PFSK-1 (cell line): ENCODE data around the gene DAZAP2.

Experiments
- FOXP2 ChIP-seq: optimal IDR thresholded peaks from 2 replicates; pipeline ENCODE3; 2011; ENCODE audit warnings: borderline replicate concordance, control low read depth, inconsistent platforms; ENCODE audit not compliant: insufficient read depth; ENCODE audit errors: extremely low read length, extremely low read depth
- POLR2AphosphoS5 ChIP-seq: IDR thresholded peaks from 2 replicates; pipeline ENCODE4 v1.6.1; 2012; ENCODE audit warnings: low read depth, mild to moderate bottlenecking, control low read depth, low read length, moderate library complexity
- REST ChIP-seq, 2 experiments: IDR thresholded peaks; 2 replicates each; pipeline versions ENCODE4 v1.6.1 to v1.8.0; 2011 to 2012; ENCODE audit warnings: low read depth in 2 of 2, low read length in 2 of 2, control low read depth in 1 of 2, inconsistent platforms in 1 of 2, mild to moderate bottlenecking in 1 of 2, moderate library complexity in 1 of 2; ENCODE audit not compliant: insufficient read depth in 1 of 2
- SIN3A ChIP-seq: IDR thresholded peaks from 2 replicates; pipeline ENCODE4 v1.6.1; 2012; ENCODE audit warnings: mild to moderate bottlenecking, low read length, moderate library complexity, borderline replicate concordance; ENCODE audit not compliant: insufficient read depth
- TAF1 ChIP-seq: IDR thresholded peaks from 2 replicates; pipeline ENCODE4 v1.6.1; 2012; ENCODE audit warnings: low read length, control low read depth, borderline replicate concordance; ENCODE audit not compliant: insufficient read depth

DAZAP2 gene

DNA sequence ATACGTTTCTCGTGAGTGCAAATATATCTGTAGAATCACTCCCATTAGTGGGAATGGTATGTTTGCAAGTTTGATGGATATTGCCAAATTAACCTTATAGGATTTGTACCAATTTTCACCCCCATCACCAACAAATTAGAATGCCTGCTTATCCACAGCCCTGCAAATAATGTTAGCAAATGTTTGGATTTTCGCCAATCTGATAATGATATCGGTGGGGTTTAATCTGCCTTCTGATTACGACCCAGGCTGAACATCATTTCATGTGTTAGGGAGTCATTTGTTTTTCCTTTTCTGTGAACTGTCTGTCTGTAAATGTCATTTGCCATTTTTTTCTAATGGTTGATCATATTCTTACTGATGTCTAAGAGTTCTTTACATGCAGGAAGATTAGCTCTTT, 4.1 kb upstream of the DAZAP2 start:
- TF ChIP-seq POLR2AphosphoS5, result no peak
- no peak for TF ChIP-seq FOXP2
- TF ChIP-seq SIN3A, result no peak
- TF ChIP-seq REST (IDR thresholded peaks at IDR 0.05; ENCODE audit: insufficient read depth in 1 of 2, low read depth in 2 of 2, low read length in 2 of 2), result no peak
- TF ChIP-seq TAF1, result no peak

DNA sequence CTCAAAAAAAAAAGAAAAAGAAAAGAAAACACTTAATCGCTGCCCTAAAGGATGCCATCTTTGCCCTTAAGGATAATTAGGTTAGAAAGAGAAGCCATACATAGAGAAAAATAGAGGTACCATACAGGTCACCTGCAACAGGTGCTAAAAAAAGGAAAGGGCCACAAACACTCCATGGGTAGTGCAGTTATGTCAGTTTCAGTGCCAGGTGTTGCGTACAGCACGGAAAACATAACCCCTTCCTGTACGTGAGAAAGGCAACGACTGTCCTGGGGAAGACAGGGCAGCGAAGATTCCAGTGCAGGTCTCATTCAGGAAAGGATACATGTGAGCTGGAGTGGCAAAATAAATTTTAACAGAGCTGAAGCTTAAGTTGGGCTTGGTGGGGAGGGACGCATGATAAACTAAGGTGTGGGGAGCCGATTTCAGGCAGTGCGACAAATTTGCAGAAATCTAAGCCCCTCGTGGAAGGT, 553 bp upstream of the DAZAP2 start:
- no peak for TF ChIP-seq FOXP2
- no peak for TF ChIP-seq POLR2AphosphoS5
- no peak for TF ChIP-seq SIN3A
- no peak for TF ChIP-seq TAF1
- TF ChIP-seq REST (IDR thresholded peaks at IDR 0.05; ENCODE audit: insufficient read depth in 1 of 2, low read depth in 2 of 2, low read length in 2 of 2), result no peak

GRCh38 chr12:51240971-51241370, 2.3 kb downstream of the DAZAP2 start:
- TF ChIP-seq REST (IDR thresholded peaks at IDR 0.05; ENCODE audit: insufficient read depth in 1 of 2, low read depth in 2 of 2, low read length in 2 of 2) (no peak), POLR2AphosphoS5 (no peak)

DNA sequence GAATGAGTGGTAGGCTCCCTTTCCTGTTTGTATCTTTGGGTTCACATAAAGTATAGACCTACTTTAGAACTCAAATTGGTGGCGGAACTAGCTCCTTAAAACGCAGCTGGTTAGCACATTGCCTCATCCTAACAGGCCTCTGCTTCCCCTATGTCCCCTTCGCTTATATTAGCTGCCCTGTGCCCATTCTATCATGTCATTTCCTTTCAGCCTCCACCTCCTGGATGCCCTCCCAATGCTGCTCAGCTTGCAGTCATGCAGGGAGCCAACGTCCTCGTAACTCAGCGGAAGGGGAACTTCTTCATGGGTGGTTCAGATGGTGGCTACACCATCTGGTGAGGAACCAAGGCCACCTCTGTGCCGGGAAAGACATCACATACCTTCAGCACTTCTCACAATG, 3.5 kb downstream of the DAZAP2 start:
- TF ChIP-seq TAF1, result no peak
- no peak for TF ChIP-seq FOXP2
- no peak for TF ChIP-seq POLR2AphosphoS5
- TF ChIP-seq REST (IDR thresholded peaks at IDR 0.05; ENCODE audit: insufficient read depth in 1 of 2, low read depth in 2 of 2, low read length in 2 of 2), result no peak
- TF ChIP-seq SIN3A, result no peak

GRCh38 chr12:51242876-51243275, 4.2 kb downstream of the DAZAP2 start:
- TF ChIP-seq REST (IDR thresholded peaks at IDR 0.05; ENCODE audit: insufficient read depth in 1 of 2, low read depth in 2 of 2, low read length in 2 of 2), result no peak
- no peak for TF ChIP-seq SIN3A
- no peak for TF ChIP-seq FOXP2
- TF ChIP-seq POLR2AphosphoS5, result no peak
- TF ChIP-seq TAF1, result no peak
